AG20443 (cell line): ENCODE measurements around the gene ADCY9.
"Not testable (repeated sequence)": the region's sequence is repeated elsewhere in the genome, so short reads cannot be mapped to it uniquely, and the experiment has no call there.

Experiments used
- DNase-seq: peaks from one replicate; pipeline ENCODE4 v3.0.0; 2012; ENCODE audit warnings: low spot score, mixed read lengths

Gene ADCY9

DNA sequence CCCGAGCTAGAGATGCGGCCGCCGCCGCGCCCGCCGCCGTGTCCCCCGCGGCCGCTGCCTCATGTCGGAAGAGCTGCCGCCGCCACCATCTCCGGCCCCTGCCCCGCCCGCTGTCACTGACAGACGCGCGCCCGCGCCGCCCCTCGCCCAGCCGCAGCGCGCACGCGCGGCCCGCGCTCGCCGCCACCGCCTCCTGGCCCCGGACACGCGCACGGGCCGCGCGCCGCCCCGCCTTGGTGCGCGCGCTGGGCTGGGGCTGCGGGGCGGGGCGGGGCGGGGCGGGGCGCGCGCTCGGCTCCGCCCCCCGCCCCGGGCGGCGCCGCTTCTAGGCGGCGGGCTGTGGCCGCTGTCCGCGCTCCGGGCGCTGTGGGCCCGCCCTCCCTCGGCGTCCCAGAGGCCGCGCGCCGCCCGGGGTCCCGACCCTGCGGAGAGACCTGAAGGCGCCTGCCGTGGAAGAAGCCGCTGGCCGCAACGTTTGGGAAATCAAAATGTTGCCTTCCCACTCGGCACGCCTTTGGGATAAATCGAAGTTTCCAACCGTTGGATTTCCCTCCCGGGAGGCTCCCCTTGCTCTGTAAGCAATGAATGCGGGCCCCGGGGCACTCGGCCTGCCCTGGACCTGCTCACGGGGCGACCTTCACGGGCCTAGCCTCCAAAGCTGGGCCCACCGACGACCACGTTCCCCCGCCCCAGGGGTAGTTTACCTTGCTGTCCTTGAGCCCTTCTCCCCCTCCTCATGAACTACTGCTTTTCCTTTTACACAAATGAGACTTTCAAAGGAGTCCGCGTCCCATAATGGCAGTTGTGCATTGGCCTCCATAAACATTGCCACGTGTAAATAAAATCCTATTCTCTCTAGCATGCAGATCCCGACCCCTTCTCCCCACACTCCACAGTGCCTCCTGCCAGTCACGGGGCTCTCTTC is at the start of gene ADCY9:
Gene ADCY9, minus strand, starts transcription at position 118 of the 925 bp plus-strand sequence. CDS start 1,000 bp downstream, outside the sequence.
- peak; percentile 99 for DNase-seq

DNA sequence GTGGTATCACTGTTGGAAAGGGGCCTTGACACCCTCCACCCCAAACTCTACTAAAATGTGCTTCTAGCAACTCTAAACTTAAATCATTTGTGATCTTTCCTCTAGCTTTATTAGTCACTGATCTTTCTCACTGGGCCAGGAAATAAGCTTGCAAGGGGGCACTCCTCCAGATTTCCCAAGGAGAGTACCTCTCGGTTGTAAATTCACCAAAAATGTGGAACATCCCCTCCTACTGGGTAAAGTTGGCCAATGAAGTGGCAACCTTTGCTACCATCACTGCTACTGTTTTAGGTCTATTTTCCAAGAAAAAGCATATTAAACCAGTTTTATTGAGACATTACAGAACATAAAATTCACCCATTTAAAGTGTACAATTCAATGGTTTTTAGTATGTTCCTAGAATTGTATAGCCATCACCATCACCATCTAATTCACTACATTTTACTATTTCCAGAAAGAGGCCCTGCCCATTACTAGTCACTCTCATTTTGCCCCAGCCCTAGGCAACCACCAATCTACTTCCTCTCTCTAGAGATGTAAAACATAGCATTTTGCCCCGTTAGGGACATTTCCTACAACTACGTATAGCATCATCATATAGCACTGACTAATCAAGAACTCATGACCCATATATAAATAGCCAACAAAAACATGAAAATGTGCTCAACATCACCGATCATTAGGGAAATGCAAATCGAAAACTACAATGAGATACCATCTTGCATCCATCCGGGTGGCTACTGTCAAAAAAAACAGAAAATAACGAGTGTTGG is 44.6 kb upstream of the ADCY9 start:
- DNase-seq = no peak

DNA sequence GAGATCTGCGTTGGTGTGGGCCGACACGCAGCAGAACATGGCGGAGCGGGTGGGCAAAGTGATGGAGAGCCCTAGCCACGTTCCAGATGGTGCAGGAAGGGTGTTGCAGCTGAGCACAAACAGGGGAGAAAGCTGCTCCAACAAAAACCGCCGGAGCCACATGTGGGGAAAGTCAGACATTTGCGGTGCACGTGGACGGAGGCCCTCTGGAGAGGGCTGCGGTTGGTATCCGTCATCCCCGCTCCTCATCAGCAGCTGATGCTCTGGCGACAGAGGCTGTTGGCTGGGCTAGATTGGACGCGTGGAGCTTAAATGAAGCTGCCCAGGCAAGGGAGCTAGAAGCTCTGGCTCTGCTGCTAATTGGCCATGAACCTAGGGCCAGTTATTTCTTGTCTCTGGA is 43.5 kb upstream of the ADCY9 start:
- DNase-seq = peak; percentile 66

DNA sequence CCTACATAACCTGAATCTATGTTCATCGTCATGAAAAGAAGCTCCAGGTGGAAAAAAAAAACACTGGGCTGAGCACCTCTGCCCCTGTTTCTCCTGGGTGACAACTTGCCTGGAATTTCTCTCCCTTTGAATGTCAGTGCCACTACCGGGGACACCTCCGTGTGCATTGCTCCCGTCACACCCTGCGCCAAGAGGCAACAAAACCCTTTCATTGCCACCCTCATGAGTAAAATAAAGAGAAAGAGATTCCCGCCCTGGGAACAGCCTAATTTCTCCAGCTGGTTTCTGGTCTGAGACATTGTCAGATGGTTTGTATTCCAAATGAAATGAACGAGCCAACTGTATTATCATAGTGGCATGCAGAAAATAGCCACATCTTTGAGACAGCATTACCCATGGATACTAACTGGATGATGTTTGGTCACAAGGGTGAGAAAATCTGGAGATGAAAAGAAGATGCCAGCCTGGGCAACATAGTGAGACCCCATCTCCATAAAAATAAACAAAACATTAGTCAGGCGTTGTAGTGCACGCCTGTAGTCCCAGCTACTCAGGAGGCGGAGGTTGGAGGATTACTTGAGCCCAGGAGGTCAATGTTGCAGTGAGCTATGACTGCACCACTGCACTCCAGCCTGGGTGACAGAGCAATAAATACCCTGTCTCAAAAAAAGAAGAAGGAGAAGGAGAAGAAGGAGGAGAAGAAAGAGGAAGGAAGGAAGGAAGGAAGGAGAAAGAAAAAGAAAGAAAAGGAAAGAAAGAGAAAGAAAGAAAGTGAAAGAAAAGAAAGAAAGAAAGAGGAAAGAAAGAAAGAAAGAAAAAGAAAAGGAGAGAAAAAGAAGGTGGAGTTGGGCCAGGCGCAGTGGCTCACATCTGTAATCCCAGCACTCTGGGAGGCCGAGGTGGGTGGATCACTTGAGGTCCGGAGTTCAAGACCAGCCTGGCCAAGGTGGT is 42.2 kb upstream of the ADCY9 start:
- no peak for DNase-seq

DNA sequence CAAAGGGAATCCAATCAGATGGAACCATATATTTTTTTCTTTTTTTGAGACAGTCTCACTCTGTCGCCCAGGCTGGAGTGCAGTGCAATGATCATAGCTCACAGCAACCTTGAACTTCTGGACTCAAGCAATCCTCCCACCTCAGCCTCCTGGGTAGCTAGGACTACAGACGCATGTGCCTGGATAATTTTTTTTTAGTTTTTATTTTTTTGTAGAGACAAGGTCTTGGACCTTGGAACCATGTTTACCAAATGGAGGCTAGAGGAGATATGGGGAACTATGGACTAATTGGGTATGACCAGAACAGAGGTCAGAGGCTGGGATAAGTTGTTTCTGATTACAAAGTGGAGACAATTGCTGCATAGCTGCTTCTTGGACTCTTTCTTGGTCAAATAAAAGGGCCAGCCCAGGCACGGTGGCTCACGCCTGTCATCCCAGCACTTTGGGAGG is 41.2 kb upstream of the ADCY9 start:
- DNase-seq = no peak

DNA sequence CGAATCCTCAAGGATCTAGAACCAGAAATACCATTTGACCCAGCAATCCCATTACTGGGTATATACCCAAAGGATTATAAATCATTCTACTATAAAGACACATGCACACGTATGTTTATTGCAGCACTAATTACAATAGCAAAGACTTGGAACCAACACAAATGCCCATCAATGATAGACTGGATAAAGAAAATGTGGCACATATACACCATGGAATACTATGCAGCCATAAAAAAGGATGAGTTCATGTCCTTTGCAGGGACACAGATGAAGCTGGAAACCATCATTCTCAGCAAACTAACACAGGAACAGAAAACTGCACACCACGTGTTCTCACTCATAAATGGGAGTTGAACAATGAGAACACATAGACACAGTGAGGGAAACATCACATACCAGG is 40.3 kb upstream of the ADCY9 start:
- not testable (repeated sequence) for DNase-seq

DNA sequence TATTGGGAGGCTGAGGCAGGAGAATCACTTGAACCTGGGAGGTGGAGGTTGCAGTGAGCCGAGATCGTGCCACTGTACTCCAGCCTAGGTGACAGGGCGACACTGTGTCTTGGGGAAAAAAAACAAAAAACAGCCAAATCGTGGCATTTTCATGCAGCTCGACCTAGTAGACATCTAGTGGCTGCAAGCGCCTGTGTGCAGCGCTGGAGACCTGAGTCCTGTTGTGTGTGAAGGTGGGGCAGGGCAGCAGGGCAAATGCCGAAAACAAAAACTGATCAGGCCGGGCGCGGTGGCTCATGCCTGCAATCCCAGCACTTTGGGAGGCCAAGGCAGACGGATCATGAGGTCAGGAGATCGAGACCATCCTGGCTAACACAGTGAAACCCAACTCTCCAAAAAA is 37.1 kb upstream of the ADCY9 start:
- not testable (repeated sequence) for DNase-seq

DNA sequence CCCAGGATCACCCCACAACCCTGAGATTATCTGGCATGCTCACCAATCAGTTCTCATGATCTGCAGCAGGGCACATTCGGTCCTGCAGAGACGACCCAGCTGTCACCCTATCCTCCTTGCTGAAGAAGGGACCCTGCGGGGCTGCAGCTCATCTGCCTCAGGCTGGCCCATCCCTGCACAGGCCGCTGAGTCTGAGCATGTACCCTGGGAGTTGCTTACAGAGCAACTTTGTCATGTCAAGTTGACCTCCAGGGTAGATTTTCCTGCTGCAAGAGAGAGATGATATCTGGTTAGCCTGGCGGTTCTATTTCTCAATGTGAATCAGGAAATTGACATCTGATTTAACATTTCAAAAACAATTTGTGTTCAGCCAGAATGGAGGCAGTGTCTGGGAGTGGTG is 36.0 kb upstream of the ADCY9 start:
- DNase-seq = no peak

DNA sequence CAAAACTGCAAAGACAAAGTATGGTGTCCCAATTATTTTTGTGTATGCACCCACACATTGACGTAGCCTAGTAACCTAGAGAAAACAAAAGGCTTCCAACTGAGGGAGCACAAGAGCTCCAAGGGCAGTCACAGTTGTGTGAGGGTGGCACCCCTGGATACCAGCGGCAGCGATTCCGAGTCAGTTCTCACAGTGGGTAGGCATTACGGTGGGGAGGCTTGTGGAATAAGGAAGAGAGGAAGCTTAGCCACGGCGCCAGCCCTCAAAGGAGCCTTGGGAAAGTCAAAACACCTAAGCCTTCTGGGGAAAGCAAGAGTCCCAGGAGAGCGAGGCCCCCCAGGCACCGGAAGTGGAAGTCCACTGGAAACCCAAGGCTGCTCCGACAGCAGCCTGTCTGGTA is 31.0 kb upstream of the ADCY9 start:
- DNase-seq = no peak

DNA sequence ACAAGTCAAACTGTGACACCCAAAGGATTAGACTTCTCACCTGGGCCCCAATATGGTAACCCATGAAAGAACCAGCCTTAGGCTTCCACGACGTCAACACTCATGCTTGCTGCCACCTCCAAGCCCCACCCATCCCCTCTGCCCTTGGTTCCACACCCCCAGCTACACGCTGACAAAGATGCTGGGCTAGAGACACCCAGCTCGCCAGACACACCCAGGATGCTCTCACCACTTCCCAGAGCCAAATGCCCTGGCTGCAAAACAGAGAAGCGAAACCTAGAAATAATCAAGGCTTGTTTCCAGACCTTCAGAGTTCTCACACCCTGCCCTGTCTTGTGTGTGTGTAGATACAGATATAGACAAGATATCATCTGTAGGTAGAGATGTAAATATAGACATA is 26.0 kb upstream of the ADCY9 start:
- peak; percentile 52 for DNase-seq

DNA sequence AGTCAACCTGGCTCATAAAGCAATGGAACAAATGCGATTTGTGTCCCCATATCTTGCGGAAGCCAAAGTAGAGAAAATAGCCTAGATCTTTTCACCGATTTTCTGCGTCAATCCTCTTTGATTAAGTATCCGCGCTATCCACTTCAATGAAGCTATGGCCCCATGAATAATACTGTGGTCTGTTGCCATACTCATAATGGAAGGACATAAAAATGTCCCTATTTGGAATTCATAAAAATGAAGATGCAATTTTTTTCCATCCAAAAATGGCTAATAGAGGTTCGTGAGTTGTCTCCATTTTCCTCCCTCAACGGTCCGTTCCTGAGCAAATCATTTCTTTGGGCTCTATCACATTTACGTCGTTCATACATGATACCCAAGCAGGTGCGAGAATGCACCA is 25.4 kb upstream of the ADCY9 start:
- DNase-seq = no peak

DNA sequence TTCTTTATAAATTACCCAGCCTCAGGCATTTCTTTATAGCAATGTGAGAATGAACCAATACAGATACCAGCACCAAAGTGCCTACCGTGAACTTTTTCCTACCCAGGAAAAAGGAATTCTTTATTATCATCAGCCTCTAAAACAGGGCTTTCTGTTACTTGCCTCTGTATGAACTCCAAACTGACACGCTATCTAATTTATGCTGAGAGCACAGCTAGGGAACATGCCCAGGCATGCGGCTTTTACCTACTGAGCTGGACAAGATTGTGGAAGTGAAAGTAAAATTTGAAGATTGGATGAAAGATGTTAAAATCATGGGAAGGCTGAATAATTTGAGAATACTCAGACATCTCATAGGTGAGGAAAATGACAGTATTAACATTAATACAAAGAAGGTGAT is 24.4 kb upstream of the ADCY9 start:
- DNase-seq = no peak

DNA sequence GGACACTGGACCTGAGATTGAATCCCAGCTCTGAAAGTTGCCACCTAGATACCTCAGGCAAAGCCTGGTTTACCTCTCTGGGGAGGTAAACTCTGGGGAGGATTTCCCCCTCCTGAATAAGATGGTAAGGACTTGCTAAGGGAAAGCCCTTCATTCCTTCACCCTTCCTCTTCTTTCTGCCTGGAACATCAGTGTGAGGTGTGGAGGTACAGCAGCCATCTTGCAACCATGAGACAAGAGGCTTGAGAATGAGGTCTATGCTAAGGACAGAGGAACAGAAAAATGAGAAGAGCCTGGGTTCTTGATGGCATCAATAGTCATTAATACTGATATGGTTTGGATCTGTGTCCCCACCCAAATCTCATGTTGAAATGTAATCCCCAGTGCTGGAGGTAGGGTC is 23.7 kb upstream of the ADCY9 start:
- no peak for DNase-seq

DNA sequence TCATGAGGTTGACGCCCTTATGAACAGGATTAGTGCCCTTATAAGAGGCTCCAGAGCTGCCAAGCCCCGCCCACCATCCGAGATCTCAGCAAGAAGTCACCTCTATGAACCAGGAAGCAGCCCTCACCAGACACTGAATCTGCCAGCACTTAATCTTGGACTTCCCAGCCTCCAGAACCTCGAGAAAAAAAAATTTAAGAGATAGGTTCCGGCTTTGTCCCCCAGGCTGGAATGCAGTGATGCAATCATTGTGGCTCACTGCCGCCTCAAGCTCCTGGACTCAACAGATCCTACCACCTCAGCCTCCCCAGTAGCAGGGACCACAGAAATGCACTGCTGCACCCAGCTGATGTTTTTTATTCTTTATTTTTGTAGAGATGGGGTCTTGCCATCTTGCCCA is 22.5 kb upstream of the ADCY9 start:
- DNase-seq = no peak

DNA sequence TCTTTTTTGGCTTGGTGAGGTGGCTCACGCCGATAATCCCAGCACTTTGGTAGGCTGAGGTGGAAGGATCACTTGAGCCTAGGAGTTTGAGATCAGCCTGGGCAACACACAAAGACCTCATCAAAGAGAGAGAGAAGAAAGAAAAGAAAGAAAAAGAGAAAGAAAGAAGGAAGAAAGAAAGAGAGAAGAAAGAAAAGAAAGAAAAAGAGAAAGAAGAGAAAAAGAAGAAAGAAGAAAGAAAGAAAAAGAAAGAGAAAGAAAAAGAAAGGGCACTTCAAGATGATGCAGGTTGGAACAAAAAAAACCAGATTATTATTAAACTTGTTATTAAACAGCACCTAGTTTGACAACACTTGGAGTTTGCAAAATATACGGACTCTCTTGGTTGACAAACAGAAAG is 21.2 kb upstream of the ADCY9 start:
- DNase-seq = no peak

DNA sequence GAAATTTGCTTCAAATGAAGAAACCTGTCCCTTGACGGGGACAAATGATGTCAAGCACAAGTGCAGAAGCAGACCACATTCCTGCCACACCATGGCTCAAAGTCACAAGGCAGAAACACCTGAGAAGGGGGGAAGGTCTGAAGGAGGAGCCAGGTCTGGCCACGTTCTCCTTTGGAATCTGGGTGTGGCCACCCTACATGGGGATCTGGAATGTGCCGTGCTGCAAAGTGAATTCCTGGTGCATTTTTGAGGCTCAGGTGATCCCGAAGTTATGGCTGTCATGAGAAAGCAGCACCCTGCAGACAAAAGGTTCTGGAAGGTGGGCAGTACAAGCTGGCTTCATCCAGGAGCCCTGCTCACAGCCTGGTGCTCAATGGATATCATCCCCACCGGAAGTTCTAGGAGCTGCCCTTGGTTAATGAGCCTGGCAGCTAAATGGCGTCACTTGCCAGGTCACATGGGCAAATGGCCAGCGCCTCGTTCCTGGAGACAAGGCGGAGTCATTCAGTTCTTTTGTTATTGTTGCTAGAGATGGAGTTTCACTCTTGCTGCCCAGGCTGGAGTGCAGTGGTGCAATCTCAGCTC is 20.1 kb upstream of the ADCY9 start:
- DNase-seq = no peak

DNA sequence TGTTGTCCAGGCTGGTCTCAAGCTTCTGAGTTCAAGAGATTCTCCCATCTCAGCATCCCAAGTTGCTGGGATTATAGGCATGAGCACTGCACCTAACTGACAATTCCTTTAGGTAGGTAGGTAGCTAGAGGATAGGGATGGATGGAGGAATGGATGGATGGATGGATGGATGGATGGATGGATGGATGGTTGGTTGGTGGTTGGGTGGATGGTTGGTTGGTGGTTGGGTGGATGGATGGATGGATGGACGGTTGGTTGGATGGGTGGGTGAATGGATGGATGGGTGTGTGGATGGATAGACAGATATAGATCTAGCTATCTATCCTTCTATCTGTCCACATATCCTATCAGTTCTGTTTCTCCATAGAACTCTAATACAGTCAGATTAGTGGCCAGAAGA is 19.3 kb upstream of the ADCY9 start:
- no peak for DNase-seq

DNA sequence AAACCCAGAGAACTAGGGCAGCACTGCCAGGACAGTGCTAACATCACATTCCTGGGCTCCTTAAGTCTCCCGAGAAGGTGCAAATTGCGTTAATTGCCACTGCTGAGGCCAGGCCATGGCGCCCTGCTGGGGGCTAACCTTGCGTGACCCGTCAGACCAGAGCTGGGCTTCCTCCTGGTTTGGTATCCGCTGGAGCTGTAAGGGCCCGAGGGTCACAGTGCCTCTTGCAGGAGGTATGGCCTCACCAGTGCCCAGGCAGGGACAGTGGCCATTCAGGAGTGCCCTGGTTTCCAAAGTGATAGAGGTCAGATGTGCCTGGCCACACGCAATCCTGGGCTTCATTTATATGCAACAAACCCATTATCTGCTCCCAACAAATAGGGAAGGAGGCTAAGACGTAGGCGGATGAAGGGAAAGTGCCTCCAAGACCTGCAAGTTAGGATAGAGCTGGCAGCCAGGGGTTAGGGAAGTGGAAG is 17.7 kb upstream of the ADCY9 start:
- DNase-seq = no peak

DNA sequence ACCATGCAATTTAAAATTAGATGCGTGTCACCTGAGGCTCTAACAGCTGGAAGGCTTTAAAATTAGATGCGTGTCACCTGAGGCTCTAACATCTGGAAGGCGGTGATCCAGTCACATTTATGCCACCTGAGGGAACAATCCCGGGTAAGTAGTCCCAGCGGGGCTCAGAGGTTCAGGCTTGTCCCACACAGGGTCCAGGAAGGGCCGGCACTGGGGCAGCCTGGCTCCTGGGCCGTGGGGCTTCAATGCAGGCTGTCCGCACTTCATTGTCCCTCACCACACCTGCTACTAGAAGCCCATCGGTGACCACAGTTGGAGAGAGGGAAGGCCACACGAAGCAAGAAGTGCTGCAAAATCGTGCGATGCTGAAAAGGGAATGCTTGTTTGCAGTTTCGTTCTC is 15.4 kb upstream of the ADCY9 start:
- DNase-seq = no peak

DNA sequence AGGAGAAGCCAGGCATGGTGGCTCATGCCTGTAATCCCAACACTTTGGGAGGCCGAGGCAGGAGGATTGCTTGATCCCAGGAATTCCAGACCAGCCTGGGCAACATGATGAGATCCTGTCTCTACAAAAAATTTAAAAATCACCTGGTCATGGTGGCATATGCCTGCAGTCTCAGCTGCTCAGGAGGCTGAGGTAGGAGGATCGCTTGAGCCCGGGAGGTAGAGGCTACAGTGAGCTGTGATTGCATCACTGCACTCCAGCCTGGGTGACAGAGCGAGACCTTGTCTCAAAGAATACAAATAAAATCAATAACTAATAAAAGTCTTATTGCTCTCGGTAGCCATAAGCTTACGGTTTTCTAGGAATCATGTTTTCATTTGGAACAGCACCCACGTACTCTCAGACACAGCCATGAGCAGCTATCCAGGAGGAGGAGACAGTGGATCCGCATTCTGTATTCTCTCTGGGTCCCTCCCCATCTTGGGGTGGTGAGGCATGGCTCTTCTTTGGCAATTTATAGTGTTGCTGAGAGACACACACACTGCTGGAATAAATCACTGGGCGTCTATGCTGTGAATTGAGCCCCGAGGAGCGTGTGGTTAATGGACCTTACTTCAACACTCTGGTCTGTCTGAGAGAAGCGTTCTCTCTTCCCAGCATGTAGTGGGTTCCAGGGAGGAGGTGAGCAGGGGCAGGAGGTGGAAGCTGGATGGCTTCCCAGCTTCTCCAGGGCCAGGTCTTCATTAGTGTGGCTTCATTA is 8.5 kb upstream of the ADCY9 start:
- no peak for DNase-seq
